IMR-90 (cell line): ENCODE measurements around the gene EVL. TPM values are rescaled to one million over a fixed set of nuclear protein-coding genes. Genes with fewer than 3 reads are reported as not detected.

ENCODE experiments used
- ATAC-seq: fragments of 200-7000 bp; cut with Tn5 transposase; 2 replicates; pipeline ENCODE4 v1.9.1; 2020; ENCODE audit warnings: low read depth, mild to moderate bottlenecking, moderate library complexity
- BruUV-seq: library from RNA; stranded (reverse); fragments of 400-500 nt; replicated peaks from 2 replicates; lab custom pipeline; 2021; lab: Mats Ljungman, UMichigan
- CTCF ChIA-PET: fragments of 300-600 bp; formaldehyde crosslinking; extraction: SDS; loops from one replicate; lab custom pipeline; 2021; ENCODE audit warnings: antibody characterized with exemption; lab: Yijun Ruan, JAX
- POLR2A ChIA-PET: fragments of 300-600 bp; sonication (Branson Sonifier 250); formaldehyde crosslinking; loops from one replicate; lab custom pipeline; 2022; ENCODE audit warnings: antibody characterized with exemption; ENCODE audit not compliant: unreplicated experiment; lab: Charles Lee
- DNase-seq: peaks from one replicate; pipeline ENCODE4 v3.0.0; 2013
- H2AFZ ChIP-seq: replicated peaks from 2 replicates; pipeline ENCODE3; 2013; ENCODE audit warnings: low read length, mild to moderate bottlenecking; ENCODE audit not compliant: poor library complexity
- H2AK5ac ChIP-seq: 2 replicates; pipeline ENCODE4 v1.6.1; 2013; ENCODE audit warnings: low read depth, low read length, inconsistent platforms
- H2AK9ac ChIP-seq: replicated peaks from 2 replicates; pipeline ENCODE3; 2013; ENCODE audit warnings: mild to moderate bottlenecking, low read depth, low read length, moderate library complexity; ENCODE audit not compliant: poor library complexity
- H2BK120ac ChIP-seq: 2 replicates; pipeline ENCODE4 v1.6.1; 2013; ENCODE audit warnings: low read depth, low read length, inconsistent platforms
- H2BK15ac ChIP-seq: 3 replicates; pipeline ENCODE4 v1.6.1; 2013; ENCODE audit warnings: low read depth, low read length, inconsistent platforms
- H2BK20ac ChIP-seq: 2 replicates; pipeline ENCODE4 v1.6.1; 2013; ENCODE audit warnings: low read depth, mild to moderate bottlenecking, inconsistent platforms, low read length, moderate library complexity
- H2BK5ac ChIP-seq: 2 replicates; pipeline ENCODE4 v1.6.1; 2013; ENCODE audit warnings: mild to moderate bottlenecking, low read depth, low read length, inconsistent platforms; ENCODE audit not compliant: poor library complexity, severe bottlenecking
- H3K14ac ChIP-seq: replicated peaks from 2 replicates; pipeline ENCODE4 v1.6.1; 2013; ENCODE audit warnings: low read depth, low read length, inconsistent platforms
- H3K18ac ChIP-seq: 2 replicates; pipeline ENCODE4 v1.6.1; 2013; ENCODE audit warnings: low read depth, low read length, control low read depth
- H3K23ac ChIP-seq: 2 replicates; pipeline ENCODE4 v1.6.1; 2013; ENCODE audit warnings: low read depth, low read length, inconsistent platforms
- H3K27ac ChIP-seq: 2 replicates; pipeline ENCODE4 v1.5.1; 2013; ENCODE audit warnings: mild to moderate bottlenecking, control low read depth, low read length; ENCODE audit not compliant: insufficient read depth
- H3K27me3 ChIP-seq: 2 replicates; pipeline ENCODE4 v1.6.1; 2013; ENCODE audit warnings: low read length; ENCODE audit not compliant: control insufficient read depth, insufficient read depth
- H3K36me3 ChIP-seq: 2 replicates; pipeline ENCODE4 v1.6.1; 2013; ENCODE audit warnings: low read length, mixed read lengths; ENCODE audit not compliant: control insufficient read depth, insufficient read depth
- H3K4ac ChIP-seq: 2 replicates; pipeline ENCODE4 v1.6.1; 2013; ENCODE audit warnings: low read depth, low read length, inconsistent platforms
- H3K4me1 ChIP-seq: 2 replicates; pipeline ENCODE4 v1.6.1; 2013; ENCODE audit warnings: low read length, mixed read lengths; ENCODE audit not compliant: control insufficient read depth, insufficient read depth
- H3K4me2 ChIP-seq: 2 replicates; pipeline ENCODE4 v1.6.1; 2013; ENCODE audit warnings: low read depth, mild to moderate bottlenecking, control low read depth, low read length, moderate library complexity
- H3K4me3 ChIP-seq: 2 replicates; pipeline ENCODE4 v1.5.1; 2013; ENCODE audit warnings: low read depth, mild to moderate bottlenecking, control low read depth, low read length, moderate library complexity; ENCODE audit not compliant: insufficient read depth
- H3K56ac ChIP-seq: 2 replicates; pipeline ENCODE4 v1.6.1; 2013; ENCODE audit warnings: low read length, inconsistent platforms; ENCODE audit not compliant: insufficient read depth; ENCODE audit errors: extremely low read depth
- H3K79me1 ChIP-seq, 2 experiments: 2 replicates each; pipeline ENCODE4 v1.6.1; 2013; ENCODE audit warnings: low read length in 2 of 2, inconsistent platforms in 1 of 2, low read depth in 1 of 2
- H3K9ac ChIP-seq: 2 replicates; pipeline ENCODE4 v1.6.1; 2013; ENCODE audit warnings: low read depth, low read length, control low read depth
- H3K9me1 ChIP-seq: 2 replicates; pipeline ENCODE4 v1.6.1; 2013; ENCODE audit warnings: low read length, inconsistent platforms; ENCODE audit not compliant: insufficient read depth
- H3K9me3 ChIP-seq: 2 replicates; pipeline ENCODE4 v1.6.1; 2013; ENCODE audit warnings: low read length; ENCODE audit not compliant: control insufficient read depth, insufficient read depth
- H4K20me1 ChIP-seq: 2 replicates; pipeline ENCODE4 v1.6.1; 2013; ENCODE audit warnings: low read length, inconsistent platforms; ENCODE audit not compliant: insufficient read depth
- H4K5ac ChIP-seq: 2 replicates; pipeline ENCODE4 v1.6.1; 2013; ENCODE audit warnings: mild to moderate bottlenecking, low read depth, low read length, control low read depth
- H4K8ac ChIP-seq, 2 experiments: 2 replicates each; pipeline ENCODE4 v1.6.1; 2013; ENCODE audit warnings: low read depth in 2 of 2, low read length in 2 of 2, control low read depth in 1 of 2, inconsistent platforms in 1 of 2
- H4K91ac ChIP-seq: 2 replicates; pipeline ENCODE4 v1.6.1; 2013; ENCODE audit warnings: low read depth, low read length, inconsistent platforms; ENCODE audit not compliant: insufficient read depth
- BHLHE40 ChIP-seq: fragments of 150-350 bp; IDR thresholded peaks from 2 replicates; pipeline ENCODE4 v1.6.1; 2016; ENCODE audit warnings: mild to moderate bottlenecking, low read depth, low read length
- CEBPB ChIP-seq: IDR thresholded peaks from 2 replicates; pipeline ENCODE4 v1.6.1; 2012; ENCODE audit warnings: low read depth, low read length, improper control_type of control experiment
- CHD1 ChIP-seq: IDR thresholded peaks from 2 replicates; pipeline ENCODE4 v1.6.1; 2012; ENCODE audit warnings: low read depth, low read length, improper control_type of control experiment
- CTCF ChIP-seq: conservative IDR thresholded peaks from 2 replicates; pipeline ENCODE4 v1.5.1; 2012; ENCODE audit warnings: mild to moderate bottlenecking, low read depth, low read length, improper control_type of control experiment
- ELK1 ChIP-seq: fragments of 150-350 bp; IDR thresholded peaks from 2 replicates; pipeline ENCODE4 v1.6.1; 2016; ENCODE audit warnings: low read depth, mild to moderate bottlenecking, low read length, moderate library complexity, borderline replicate concordance
- FOS ChIP-seq: fragments of 150-350 bp; IDR thresholded peaks from 2 replicates; pipeline ENCODE4 v1.6.1; 2016; ENCODE audit warnings: low read depth, low read length
- MAFK ChIP-seq: IDR thresholded peaks from 2 replicates; pipeline ENCODE4 v1.6.1; 2012; ENCODE audit warnings: low read depth, low read length, improper control_type of control experiment
- MAZ ChIP-seq: IDR thresholded peaks from 2 replicates; pipeline ENCODE4 v1.6.1; 2012; ENCODE audit warnings: low read depth, mild to moderate bottlenecking, low read length, improper control_type of control experiment, moderate library complexity, borderline replicate concordance
- MXI1 ChIP-seq: IDR thresholded peaks from 2 replicates; pipeline ENCODE4 v1.6.1; 2012; ENCODE audit warnings: low read depth, mild to moderate bottlenecking, low read length, moderate library complexity, borderline replicate concordance
- NFE2L2 ChIP-seq: fragments of 150-350 bp; IDR thresholded peaks from 2 replicates; pipeline ENCODE4 v1.6.1; 2016; ENCODE audit warnings: low read depth, mild to moderate bottlenecking, low read length
- POLR2A ChIP-seq: IDR thresholded peaks from 2 replicates; pipeline ENCODE4 v1.6.1; 2012; ENCODE audit warnings: mild to moderate bottlenecking, low read depth, low read length
- RAD21 ChIP-seq: IDR thresholded peaks from 2 replicates; pipeline ENCODE4 v1.6.1; 2012; ENCODE audit warnings: low read length, improper control_type of control experiment
- RCOR1 ChIP-seq: IDR thresholded peaks from 2 replicates; pipeline ENCODE4 v1.6.1; 2012; ENCODE audit warnings: mild to moderate bottlenecking, low read length, improper control_type of control experiment; ENCODE audit not compliant: insufficient replicate concordance
- RFX5 ChIP-seq: IDR thresholded peaks from 2 replicates; pipeline ENCODE4 v1.8.0; 2012; ENCODE audit warnings: low read depth, mild to moderate bottlenecking, low read length, moderate library complexity
- SMC3 ChIP-seq: fragments of 150-350 bp; IDR thresholded peaks from 2 replicates; pipeline ENCODE4 v1.6.1; 2016; ENCODE audit warnings: low read depth, mild to moderate bottlenecking, antibody characterized with exemption, low read length, moderate library complexity
- USF2 ChIP-seq: fragments of 150-350 bp; IDR thresholded peaks from 2 replicates; pipeline ENCODE4 v1.6.1; 2017; ENCODE audit warnings: mild to moderate bottlenecking, antibody characterized with exemption, low read length, low read depth
- WGBS, 2 experiments: methylation state at CpG; one replicate each; pipeline versions ENCODE4 v1.1.5 to v1.1.7; 2013; ENCODE audit warnings: missing lambda C conversion rate in 2 of 2; ENCODE audit not compliant: insufficient read length in 1 of 2; ENCODE audit errors: extremely low coverage in 2 of 2; 5-methylcytosine and 5-hydroxymethylcytosine counted together
- dilution Hi-C: fragments of 300-500 bp; cut with HindIII; formaldehyde crosslinking; loops from one replicate; pipeline ENCODE4 v1.14.3; 2018; ENCODE audit warnings: low sequenced_read_pairs; ENCODE audit not compliant: unreplicated experiment
- in situ Hi-C: fragments of 300-500 bp; cut with MboI; formaldehyde crosslinking; loops from 3 replicates; pipeline ENCODE4 v1.14.3; 2019; ENCODE audit warnings: low sequenced_read_pairs, inconsistent platforms, mixed read lengths
- intact Hi-C: fragments of 100-400 bp; cut with micrococcal nuclease; formaldehyde crosslinking; loops from 2 replicates; pipeline ENCODE4 v1.10.0; 2022
- polyA plus RNA-seq, 3 experiments: library from polyadenylated mRNA; depleted of rRNA; stranded (reverse); fragments of >200 nt; gene quantifications; 2 replicates each; pipeline ENCODE4 v1.2.3, GENCODE V29; 2012; ENCODE audit warnings: low replicate concordance in 1 of 3
- total RNA-seq: library from RNA; depleted of rRNA; stranded (reverse); fragments of >200 nt; gene quantifications from 2 replicates; pipeline ENCODE4 v1.2.3, GENCODE V29; 2012

The EVL gene
- total and polyA plus RNA-seq, 2 of the 4 experiments (the other 2 are of a cell fraction): 7.2 to 36.5 TPM

- dilution Hi-C loops: no loop called here
Measured at GRCh38 chr14:100071545-100071944, 6.3 kb downstream of the EVL start.

More at GRCh38 chr14:100071545-100071944, 6.3 kb downstream of the EVL start:
- no peak overlapping the region for H2AK5ac ChIP-seq
- no peak overlapping the region for H2BK5ac ChIP-seq
- H3K4me1 ChIP-seq: peaks cover under 1% of the 10 kb centered on the region; the same call in 1 of the 2 replicates
- no peaks in the 10 kb centered on the region for H3K9me3 ChIP-seq
- no peaks in the 10 kb centered on the region for H3K27me3 ChIP-seq
- H2AK9ac ChIP-seq: no peak overlapping the region
- TF ChIP-seq CTCF (no peak), SMC3 (no peak), NFE2L2 (no peak), FOS (no peak), RAD21 (no peak), POLR2A (no peak), ELK1 (no peak), MXI1 (no peak), CHD1 (no peak), RFX5 (no peak), MAZ (no peak), CEBPB (no peak), BHLHE40 (no peak), USF2 (no peak), MAFK (no peak), RCOR1 (no peak)
- H4K8ac ChIP-seq: no peak overlapping the region
- H3K4me3 ChIP-seq: no peak overlapping the region
- H3K9me1 ChIP-seq: peaks cover 3% of the 10 kb centered on the region; the same call in 1 of the 2 replicates
- no peak overlapping the region for H3K14ac ChIP-seq
- H2BK15ac ChIP-seq: no peak overlapping the region
- no peak overlapping the region for H2AFZ ChIP-seq
- CTCF ChIA-PET: interaction anchor here (1.2 kb wide), 1 partner anchor 25 kb away, joined by 4 read pairs; no protein-coding TSS in a partner anchor
- intact Hi-C loops: no loop called here
- no peak overlapping the region for H4K5ac ChIP-seq
- H3K36me3 ChIP-seq: no peaks in the 10 kb centered on the region
- in situ Hi-C loops: no loop called here
- DNase-seq (no peak), ATAC-seq (no peak)
- H3K27ac ChIP-seq: no peak overlapping the region
- no peak overlapping the region for H3K9ac ChIP-seq
- H3K4ac ChIP-seq: no peak overlapping the region
- H3K56ac ChIP-seq: no peak overlapping the region
- peaks cover 14% of the 10 kb centered on the region; the same call in 1 of the 2 replicates for H4K20me1 ChIP-seq
- H3K23ac ChIP-seq: no peak overlapping the region
- H3K18ac ChIP-seq: no peak overlapping the region
- no TSS peak for BruUV-seq
- H2BK120ac ChIP-seq: no peak overlapping the region
- POLR2A ChIA-PET: interaction anchor here (1.1 kb wide), 1 partner anchor 41 kb away, joined by 4 read pairs; no protein-coding TSS in a partner anchor
- H4K91ac ChIP-seq: no peak overlapping the region
- H2BK20ac ChIP-seq: no peak overlapping the region
- H3K4me2 ChIP-seq: no peak overlapping the region
- no CpG with 5 or more reads among the region's 3 CpGs for WGBS, 2 experiments
- peaks cover 5 to 21% of the 10 kb centered on the region in 2 experiments; a peak in 2 of 4 replicates for H3K79me1 ChIP-seq
